IMR-90 (cell line): Measurements from ENCODE around the gene F5. TPM values are rescaled to one million over a fixed set of nuclear protein-coding genes. Genes with fewer than 3 reads are reported as not detected.

ENCODE experiments used
- ATAC-seq: fragments of 200-7000 bp; cut with Tn5 transposase; 2 replicates; pipeline ENCODE4 v1.9.1; 2020; ENCODE audit warnings: low read depth, mild to moderate bottlenecking, moderate library complexity
- BruUV-seq: library from RNA; stranded (reverse); fragments of 400-500 nt; replicated peaks from 2 replicates; lab custom pipeline; 2021; lab: Mats Ljungman, UMichigan
- CTCF ChIA-PET: fragments of 300-600 bp; formaldehyde crosslinking; extraction: SDS; loops from one replicate; lab custom pipeline; 2021; ENCODE audit warnings: antibody characterized with exemption; lab: Yijun Ruan, JAX
- POLR2A ChIA-PET: fragments of 300-600 bp; sonication (Branson Sonifier 250); formaldehyde crosslinking; loops from one replicate; lab custom pipeline; 2022; ENCODE audit warnings: antibody characterized with exemption; ENCODE audit not compliant: unreplicated experiment; lab: Charles Lee
- DNase-seq: peaks from one replicate; pipeline ENCODE4 v3.0.0; 2013
- H2AFZ ChIP-seq: replicated peaks from 2 replicates; pipeline ENCODE3; 2013; ENCODE audit warnings: low read length, mild to moderate bottlenecking; ENCODE audit not compliant: poor library complexity
- H2AK5ac ChIP-seq: 2 replicates; pipeline ENCODE4 v1.6.1; 2013; ENCODE audit warnings: low read depth, low read length, inconsistent platforms
- H2AK9ac ChIP-seq: replicated peaks from 2 replicates; pipeline ENCODE3; 2013; ENCODE audit warnings: mild to moderate bottlenecking, low read depth, low read length, moderate library complexity; ENCODE audit not compliant: poor library complexity
- H2BK120ac ChIP-seq: 2 replicates; pipeline ENCODE4 v1.6.1; 2013; ENCODE audit warnings: low read depth, low read length, inconsistent platforms
- H2BK15ac ChIP-seq: 3 replicates; pipeline ENCODE4 v1.6.1; 2013; ENCODE audit warnings: low read depth, low read length, inconsistent platforms
- H2BK20ac ChIP-seq: 2 replicates; pipeline ENCODE4 v1.6.1; 2013; ENCODE audit warnings: low read depth, mild to moderate bottlenecking, inconsistent platforms, low read length, moderate library complexity
- H2BK5ac ChIP-seq: 2 replicates; pipeline ENCODE4 v1.6.1; 2013; ENCODE audit warnings: mild to moderate bottlenecking, low read depth, low read length, inconsistent platforms; ENCODE audit not compliant: poor library complexity, severe bottlenecking
- H3K14ac ChIP-seq: replicated peaks from 2 replicates; pipeline ENCODE4 v1.6.1; 2013; ENCODE audit warnings: low read depth, low read length, inconsistent platforms
- H3K18ac ChIP-seq: 2 replicates; pipeline ENCODE4 v1.6.1; 2013; ENCODE audit warnings: low read depth, low read length, control low read depth
- H3K23ac ChIP-seq: 2 replicates; pipeline ENCODE4 v1.6.1; 2013; ENCODE audit warnings: low read depth, low read length, inconsistent platforms
- H3K27ac ChIP-seq: 2 replicates; pipeline ENCODE4 v1.5.1; 2013; ENCODE audit warnings: mild to moderate bottlenecking, control low read depth, low read length; ENCODE audit not compliant: insufficient read depth
- H3K27me3 ChIP-seq: 2 replicates; pipeline ENCODE4 v1.6.1; 2013; ENCODE audit warnings: low read length; ENCODE audit not compliant: control insufficient read depth, insufficient read depth
- H3K36me3 ChIP-seq: 2 replicates; pipeline ENCODE4 v1.6.1; 2013; ENCODE audit warnings: low read length, mixed read lengths; ENCODE audit not compliant: control insufficient read depth, insufficient read depth
- H3K4ac ChIP-seq: 2 replicates; pipeline ENCODE4 v1.6.1; 2013; ENCODE audit warnings: low read depth, low read length, inconsistent platforms
- H3K4me1 ChIP-seq: 2 replicates; pipeline ENCODE4 v1.6.1; 2013; ENCODE audit warnings: low read length, mixed read lengths; ENCODE audit not compliant: control insufficient read depth, insufficient read depth
- H3K4me2 ChIP-seq: 2 replicates; pipeline ENCODE4 v1.6.1; 2013; ENCODE audit warnings: low read depth, mild to moderate bottlenecking, control low read depth, low read length, moderate library complexity
- H3K4me3 ChIP-seq: 2 replicates; pipeline ENCODE4 v1.5.1; 2013; ENCODE audit warnings: low read depth, mild to moderate bottlenecking, control low read depth, low read length, moderate library complexity; ENCODE audit not compliant: insufficient read depth
- H3K56ac ChIP-seq: 2 replicates; pipeline ENCODE4 v1.6.1; 2013; ENCODE audit warnings: low read length, inconsistent platforms; ENCODE audit not compliant: insufficient read depth; ENCODE audit errors: extremely low read depth
- H3K79me1 ChIP-seq, 2 experiments: 2 replicates each; pipeline ENCODE4 v1.6.1; 2013; ENCODE audit warnings: low read length in 2 of 2, inconsistent platforms in 1 of 2, low read depth in 1 of 2
- H3K9ac ChIP-seq: 2 replicates; pipeline ENCODE4 v1.6.1; 2013; ENCODE audit warnings: low read depth, low read length, control low read depth
- H3K9me1 ChIP-seq: 2 replicates; pipeline ENCODE4 v1.6.1; 2013; ENCODE audit warnings: low read length, inconsistent platforms; ENCODE audit not compliant: insufficient read depth
- H3K9me3 ChIP-seq: 2 replicates; pipeline ENCODE4 v1.6.1; 2013; ENCODE audit warnings: low read length; ENCODE audit not compliant: control insufficient read depth, insufficient read depth
- H4K20me1 ChIP-seq: 2 replicates; pipeline ENCODE4 v1.6.1; 2013; ENCODE audit warnings: low read length, inconsistent platforms; ENCODE audit not compliant: insufficient read depth
- H4K5ac ChIP-seq: 2 replicates; pipeline ENCODE4 v1.6.1; 2013; ENCODE audit warnings: mild to moderate bottlenecking, low read depth, low read length, control low read depth
- H4K8ac ChIP-seq, 2 experiments: 2 replicates each; pipeline ENCODE4 v1.6.1; 2013; ENCODE audit warnings: low read depth in 2 of 2, low read length in 2 of 2, control low read depth in 1 of 2, inconsistent platforms in 1 of 2
- H4K91ac ChIP-seq: 2 replicates; pipeline ENCODE4 v1.6.1; 2013; ENCODE audit warnings: low read depth, low read length, inconsistent platforms; ENCODE audit not compliant: insufficient read depth
- CHD1 ChIP-seq: IDR thresholded peaks from 2 replicates; pipeline ENCODE4 v1.6.1; 2012; ENCODE audit warnings: low read depth, low read length, improper control_type of control experiment
- FOS ChIP-seq: fragments of 150-350 bp; IDR thresholded peaks from 2 replicates; pipeline ENCODE4 v1.6.1; 2016; ENCODE audit warnings: low read depth, low read length
- MAFK ChIP-seq: IDR thresholded peaks from 2 replicates; pipeline ENCODE4 v1.6.1; 2012; ENCODE audit warnings: low read depth, low read length, improper control_type of control experiment
- NFE2L2 ChIP-seq: fragments of 150-350 bp; IDR thresholded peaks from 2 replicates; pipeline ENCODE4 v1.6.1; 2016; ENCODE audit warnings: low read depth, mild to moderate bottlenecking, low read length
- RCOR1 ChIP-seq: IDR thresholded peaks from 2 replicates; pipeline ENCODE4 v1.6.1; 2012; ENCODE audit warnings: mild to moderate bottlenecking, low read length, improper control_type of control experiment; ENCODE audit not compliant: insufficient replicate concordance
- WGBS, 2 experiments: methylation state at CpG; one replicate each; pipeline versions ENCODE4 v1.1.5 to v1.1.7; 2013; ENCODE audit warnings: missing lambda C conversion rate in 2 of 2; ENCODE audit not compliant: insufficient read length in 1 of 2; ENCODE audit errors: extremely low coverage in 2 of 2; 5-methylcytosine and 5-hydroxymethylcytosine counted together
- dilution Hi-C: fragments of 300-500 bp; cut with HindIII; formaldehyde crosslinking; loops from one replicate; pipeline ENCODE4 v1.14.3; 2018; ENCODE audit warnings: low sequenced_read_pairs; ENCODE audit not compliant: unreplicated experiment
- in situ Hi-C: fragments of 300-500 bp; cut with MboI; formaldehyde crosslinking; loops from 3 replicates; pipeline ENCODE4 v1.14.3; 2019; ENCODE audit warnings: low sequenced_read_pairs, inconsistent platforms, mixed read lengths
- intact Hi-C: fragments of 100-400 bp; cut with micrococcal nuclease; formaldehyde crosslinking; loops from 2 replicates; pipeline ENCODE4 v1.10.0; 2022
- polyA plus RNA-seq, 3 experiments: library from polyadenylated mRNA; depleted of rRNA; stranded (reverse); fragments of >200 nt; gene quantifications; 2 replicates each; pipeline ENCODE4 v1.2.3, GENCODE V29; 2012; ENCODE audit warnings: low replicate concordance in 1 of 3
- total RNA-seq: library from RNA; depleted of rRNA; stranded (reverse); fragments of >200 nt; gene quantifications from 2 replicates; pipeline ENCODE4 v1.2.3, GENCODE V29; 2012

The F5 gene
- total and polyA plus RNA-seq, 2 of the 4 experiments (the other 2 are of a cell fraction): not detected

- BruUV-seq: no TSS peak
- 92% methylated on average over 1 of the region's 4 CpGs; no CpG with 5 or more reads in 1 of the 2 experiments for WGBS, 2 experiments
Measured at GRCh38 chr1:169608226-169608625, 21.9 kb upstream of the F5 start.

More at GRCh38 chr1:169608226-169608625, 21.9 kb upstream of the F5 start:
- H3K23ac ChIP-seq: no peak overlapping the region
- no peak overlapping the region for H4K8ac ChIP-seq
- H3K27ac ChIP-seq: no peak overlapping the region
- no peak overlapping the region for H4K5ac ChIP-seq
- H2AK9ac ChIP-seq: no peak overlapping the region
- CTCF ChIA-PET: no interaction called here
- no peak for TF ChIP-seq FOS
- no peak for TF ChIP-seq RCOR1
- no peak for TF ChIP-seq CHD1
- TF ChIP-seq MAFK: no peak
- no peak for TF ChIP-seq NFE2L2
- POLR2A ChIA-PET: no interaction called here
- H4K91ac ChIP-seq: no peak overlapping the region
- no peaks in the 10 kb centered on the region for H3K27me3 ChIP-seq
- no peak overlapping the region for H2BK20ac ChIP-seq
- H3K4me2 ChIP-seq: no peak overlapping the region
- no peaks in the 10 kb centered on the region for H4K20me1 ChIP-seq
- H3K18ac ChIP-seq: no peak overlapping the region
- no peaks in the 10 kb centered on the region for H3K79me1 ChIP-seq
- H2AFZ ChIP-seq: no peak overlapping the region
- in situ Hi-C loops (no loop called here), dilution Hi-C loops (no loop called here), intact Hi-C loops (no loop called here)
- ATAC-seq (no peak), DNase-seq (no peak)
- H3K14ac ChIP-seq: no peak overlapping the region
- H3K9ac ChIP-seq: no peak overlapping the region
- H3K9me1 ChIP-seq: no peaks in the 10 kb centered on the region
- no peak overlapping the region for H3K4ac ChIP-seq
- H3K56ac ChIP-seq: no peak overlapping the region
- no peaks in the 10 kb centered on the region for H3K36me3 ChIP-seq
- H2BK5ac ChIP-seq: no peak overlapping the region
- H2AK5ac ChIP-seq: no peak overlapping the region
- H2BK120ac ChIP-seq: no peak overlapping the region
- no peak overlapping the region for H3K4me3 ChIP-seq
- H3K9me3 ChIP-seq: no peaks in the 10 kb centered on the region
- H3K4me1 ChIP-seq: no peaks in the 10 kb centered on the region
- H2BK15ac ChIP-seq: no peak overlapping the region
